Progenitor cell of endocrine pancreas (in vitro differentiated cells): ENCODE measurements around the gene SPECC1L. TPM values are rescaled to one million over a fixed set of nuclear protein-coding genes. Genes with fewer than 3 reads are reported as not detected.

Source experiments
- DNase-seq: peaks from one replicate; pipeline ENCODE4 v3.0.0; 2021; ENCODE audit warnings: low spot score; ENCODE audit not compliant: unreplicated experiment
- H3K27ac Mint-ChIP-seq: 2 replicates; pipeline ENCODE4 v1.8.0; 2021; ENCODE audit warnings: mild to moderate bottlenecking, moderate library complexity, mixed read lengths
- H3K27me3 Mint-ChIP-seq: 2 replicates; pipeline ENCODE4 v1.8.0; 2021; ENCODE audit warnings: mixed read lengths
- H3K36me3 Mint-ChIP-seq: 2 replicates; pipeline ENCODE4 v1.8.0; 2022; ENCODE audit warnings: mixed read lengths; ENCODE audit not compliant: insufficient read depth
- H3K4me1 Mint-ChIP-seq: 2 replicates; pipeline ENCODE4 v1.8.0; 2021; ENCODE audit warnings: low read depth, mixed read lengths
- H3K4me3 Mint-ChIP-seq: 2 replicates; pipeline ENCODE4 v1.8.0; 2021; ENCODE audit warnings: low read depth, mild to moderate bottlenecking, moderate library complexity, mixed read lengths
- H3K9me3 Mint-ChIP-seq: 2 replicates; pipeline ENCODE4 v1.8.0; 2021; ENCODE audit warnings: low read depth, mixed read lengths
- total RNA-seq: library from RNA; stranded (reverse); gene quantifications from 2 replicates; pipeline ENCODE4 v1.2.1, GENCODE V29; 2021
- TF ChIP-seq, protein P1 (sequence below): fragments of 200-600 bp; sonication (generic); IDR thresholded peaks from one replicate; pipeline ENCODE4 v1.5.0; 2021; ENCODE audit warnings: antibody characterized with exemption, mild to moderate bottlenecking; ENCODE audit not compliant: unreplicated experiment

The SPECC1L gene
- total RNA-seq, 1 donor from 2014 or later, result 96.9 TPM

- no peak overlapping the region for H3K27ac Mint-ChIP-seq
- TF ChIP-seq, protein P1, sequence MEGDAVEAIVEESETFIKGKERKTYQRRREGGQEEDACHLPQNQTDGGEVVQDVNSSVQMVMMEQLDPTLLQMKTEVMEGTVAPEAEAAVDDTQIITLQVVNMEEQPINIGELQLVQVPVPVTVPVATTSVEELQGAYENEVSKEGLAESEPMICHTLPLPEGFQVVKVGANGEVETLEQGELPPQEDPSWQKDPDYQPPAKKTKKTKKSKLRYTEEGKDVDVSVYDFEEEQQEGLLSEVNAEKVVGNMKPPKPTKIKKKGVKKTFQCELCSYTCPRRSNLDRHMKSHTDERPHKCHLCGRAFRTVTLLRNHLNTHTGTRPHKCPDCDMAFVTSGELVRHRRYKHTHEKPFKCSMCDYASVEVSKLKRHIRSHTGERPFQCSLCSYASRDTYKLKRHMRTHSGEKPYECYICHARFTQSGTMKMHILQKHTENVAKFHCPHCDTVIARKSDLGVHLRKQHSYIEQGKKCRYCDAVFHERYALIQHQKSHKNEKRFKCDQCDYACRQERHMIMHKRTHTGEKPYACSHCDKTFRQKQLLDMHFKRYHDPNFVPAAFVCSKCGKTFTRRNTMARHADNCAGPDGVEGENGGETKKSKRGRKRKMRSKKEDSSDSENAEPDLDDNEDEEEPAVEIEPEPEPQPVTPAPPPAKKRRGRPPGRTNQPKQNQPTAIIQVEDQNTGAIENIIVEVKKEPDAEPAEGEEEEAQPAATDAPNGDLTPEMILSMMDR, result no peak
- peaks cover 8% of the 10 kb centered on the region for H3K4me1 Mint-ChIP-seq
- no peak for DNase-seq
- no peaks in the 10 kb centered on the region for H3K27me3 Mint-ChIP-seq
- H3K4me3 Mint-ChIP-seq, result no peak overlapping the region
- H3K36me3 Mint-ChIP-seq, result peaks cover 10% of the 10 kb centered on the region
- no peaks in the 10 kb centered on the region for H3K9me3 Mint-ChIP-seq
Observed at GRCh38 chr22:24407884-24408283, 137.3 kb downstream of the SPECC1L start.

DNA sequence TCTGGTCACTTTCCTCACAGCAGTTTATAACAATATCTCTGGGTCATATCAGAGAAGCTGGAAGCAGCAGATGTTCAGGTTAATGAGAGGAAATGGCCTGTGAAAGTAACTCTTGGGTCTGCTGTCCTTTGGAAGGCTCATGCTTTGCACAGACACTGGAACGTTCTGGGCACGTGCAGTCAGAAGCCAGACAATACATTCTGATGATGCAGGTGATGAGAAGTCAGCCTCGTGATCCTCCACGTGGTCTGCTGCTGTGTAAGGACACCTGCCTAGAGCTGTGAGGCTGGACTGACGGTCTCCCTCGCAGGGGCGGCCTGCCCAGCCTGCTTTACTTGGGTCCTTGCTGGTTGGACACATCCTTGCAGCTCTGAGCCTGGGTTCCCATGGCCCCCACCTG lies 138.0 kb downstream of the SPECC1L start:
- H3K27me3 Mint-ChIP-seq, result no peaks in the 10 kb centered on the region
- no peak for DNase-seq
- H3K36me3 Mint-ChIP-seq, result peaks cover 7% of the 10 kb centered on the region
- no peak overlapping the region for H3K27ac Mint-ChIP-seq
- no peak overlapping the region for H3K4me3 Mint-ChIP-seq
- H3K9me3 Mint-ChIP-seq, result no peaks in the 10 kb centered on the region
- TF ChIP-seq, protein P1, result no peak
- peaks cover 8% of the 10 kb centered on the region for H3K4me1 Mint-ChIP-seq

DNA sequence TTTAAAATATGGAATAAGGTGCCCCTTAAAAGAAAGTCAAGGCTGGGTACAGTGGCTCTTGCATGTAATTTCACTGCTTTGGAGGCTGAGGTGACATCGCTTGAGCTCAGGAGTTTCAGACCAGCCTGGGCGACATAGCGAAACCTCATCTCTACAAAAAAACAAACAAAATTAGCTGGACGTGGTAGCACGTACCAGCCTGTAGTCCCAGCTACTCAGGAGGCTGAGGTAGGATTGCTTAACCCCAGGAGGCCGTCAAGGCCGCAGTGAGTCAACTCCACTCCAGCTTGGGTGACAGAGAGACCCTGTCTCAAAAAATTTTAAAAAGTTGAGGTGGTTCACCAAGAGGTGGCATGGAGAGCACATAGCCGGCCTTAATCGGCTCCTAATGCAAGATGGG lies 139.1 kb downstream of the SPECC1L start:
- H3K9me3 Mint-ChIP-seq, result no peaks in the 10 kb centered on the region
- TF ChIP-seq, protein P1, result no peak

GRCh38 chr22:24410110-24410856 lies 139.7 kb downstream of the SPECC1L start:
- Mint-ChIP-seq H3K27me3 (no peaks in the 10 kb centered on the region), H3K36me3 (peaks cover 5% of the 10 kb centered on the region)

More for the DNA sequence above, 139.1 kb downstream of the SPECC1L start:
- no peak overlapping the region for H3K4me3 Mint-ChIP-seq
- no peak for DNase-seq
- no peaks in the 10 kb centered on the region for H3K27me3 Mint-ChIP-seq
- H3K4me1 Mint-ChIP-seq, result peaks cover 8% of the 10 kb centered on the region
- H3K36me3 Mint-ChIP-seq, result peaks cover 5% of the 10 kb centered on the region
- H3K27ac Mint-ChIP-seq, result no peak overlapping the region

GRCh38 chr22:24411256-24412004 lies 140.8 kb downstream of the SPECC1L start:
- no peak overlapping the region for H3K4me3 Mint-ChIP-seq
- no peak for DNase-seq
- TF ChIP-seq, protein P1, result no peak
- no peaks in the 10 kb centered on the region for H3K9me3 Mint-ChIP-seq
- H3K27me3 Mint-ChIP-seq, result no peaks in the 10 kb centered on the region
- peaks cover 5% of the 10 kb centered on the region for H3K36me3 Mint-ChIP-seq
- H3K27ac Mint-ChIP-seq, result no peak overlapping the region
- peaks cover 8% of the 10 kb centered on the region for H3K4me1 Mint-ChIP-seq

More at GRCh38 chr22:24410110-24410856, 139.7 kb downstream of the SPECC1L start:
- Mint-ChIP-seq H3K27ac (no peak overlapping the region), H3K9me3 (no peaks in the 10 kb centered on the region), H3K4me3 (no peak overlapping the region), H3K4me1 (peaks cover 8% of the 10 kb centered on the region)
- no peak for DNase-seq
- TF ChIP-seq, protein P1, result no peak
